ENCODE measurements around the gene HPS1. TPM values are rescaled to one million over a fixed set of nuclear protein-coding genes. Genes with fewer than 3 reads are reported as not detected.

HPS1 gene
- total and polyA plus RNA-seq, 2 experiments from 2014 or later = 21.4 to 51.2 TPM

GRCh38 chr10:98370831-98371820, 75.6 kb downstream of the HPS1 start:
- TF ChIP-seq NANOG (IDR thresholded peaks at IDR 0.05; ENCODE audit: borderline replicate concordance) (no peak), ZNF331 (CRISPR knock-in tag; IDR thresholded peaks at IDR 0.05; ENCODE audit: low read depth) (no peak), ETS1 (IDR thresholded peaks at IDR 0.05) (no peak), EZH2 (IDR thresholded peaks at IDR 0.05; ENCODE audit: low read depth, unreplicated experiment) (no peak), EZH2phosphoT487 (IDR thresholded peaks at IDR 0.05; ENCODE audit: unreplicated experiment) (no peak), CREB1 (CRISPR knock-in tag; IDR thresholded peaks at IDR 0.05; ENCODE audit: low read depth) (no peak), ZNF114 (CRISPR knock-in tag; IDR thresholded peaks at IDR 0.05) (no peak), POLR2AphosphoS5 (IDR thresholded peaks at IDR 0.05; ENCODE audit: low read depth) (no peak), JUNB (IDR thresholded peaks at IDR 0.05; ENCODE audit: unreplicated experiment) (no peak), STAT1 (IDR thresholded peaks at IDR 0.05; ENCODE audit: unreplicated experiment) (no peak)
- TF ChIP-seq, protein P1, sequence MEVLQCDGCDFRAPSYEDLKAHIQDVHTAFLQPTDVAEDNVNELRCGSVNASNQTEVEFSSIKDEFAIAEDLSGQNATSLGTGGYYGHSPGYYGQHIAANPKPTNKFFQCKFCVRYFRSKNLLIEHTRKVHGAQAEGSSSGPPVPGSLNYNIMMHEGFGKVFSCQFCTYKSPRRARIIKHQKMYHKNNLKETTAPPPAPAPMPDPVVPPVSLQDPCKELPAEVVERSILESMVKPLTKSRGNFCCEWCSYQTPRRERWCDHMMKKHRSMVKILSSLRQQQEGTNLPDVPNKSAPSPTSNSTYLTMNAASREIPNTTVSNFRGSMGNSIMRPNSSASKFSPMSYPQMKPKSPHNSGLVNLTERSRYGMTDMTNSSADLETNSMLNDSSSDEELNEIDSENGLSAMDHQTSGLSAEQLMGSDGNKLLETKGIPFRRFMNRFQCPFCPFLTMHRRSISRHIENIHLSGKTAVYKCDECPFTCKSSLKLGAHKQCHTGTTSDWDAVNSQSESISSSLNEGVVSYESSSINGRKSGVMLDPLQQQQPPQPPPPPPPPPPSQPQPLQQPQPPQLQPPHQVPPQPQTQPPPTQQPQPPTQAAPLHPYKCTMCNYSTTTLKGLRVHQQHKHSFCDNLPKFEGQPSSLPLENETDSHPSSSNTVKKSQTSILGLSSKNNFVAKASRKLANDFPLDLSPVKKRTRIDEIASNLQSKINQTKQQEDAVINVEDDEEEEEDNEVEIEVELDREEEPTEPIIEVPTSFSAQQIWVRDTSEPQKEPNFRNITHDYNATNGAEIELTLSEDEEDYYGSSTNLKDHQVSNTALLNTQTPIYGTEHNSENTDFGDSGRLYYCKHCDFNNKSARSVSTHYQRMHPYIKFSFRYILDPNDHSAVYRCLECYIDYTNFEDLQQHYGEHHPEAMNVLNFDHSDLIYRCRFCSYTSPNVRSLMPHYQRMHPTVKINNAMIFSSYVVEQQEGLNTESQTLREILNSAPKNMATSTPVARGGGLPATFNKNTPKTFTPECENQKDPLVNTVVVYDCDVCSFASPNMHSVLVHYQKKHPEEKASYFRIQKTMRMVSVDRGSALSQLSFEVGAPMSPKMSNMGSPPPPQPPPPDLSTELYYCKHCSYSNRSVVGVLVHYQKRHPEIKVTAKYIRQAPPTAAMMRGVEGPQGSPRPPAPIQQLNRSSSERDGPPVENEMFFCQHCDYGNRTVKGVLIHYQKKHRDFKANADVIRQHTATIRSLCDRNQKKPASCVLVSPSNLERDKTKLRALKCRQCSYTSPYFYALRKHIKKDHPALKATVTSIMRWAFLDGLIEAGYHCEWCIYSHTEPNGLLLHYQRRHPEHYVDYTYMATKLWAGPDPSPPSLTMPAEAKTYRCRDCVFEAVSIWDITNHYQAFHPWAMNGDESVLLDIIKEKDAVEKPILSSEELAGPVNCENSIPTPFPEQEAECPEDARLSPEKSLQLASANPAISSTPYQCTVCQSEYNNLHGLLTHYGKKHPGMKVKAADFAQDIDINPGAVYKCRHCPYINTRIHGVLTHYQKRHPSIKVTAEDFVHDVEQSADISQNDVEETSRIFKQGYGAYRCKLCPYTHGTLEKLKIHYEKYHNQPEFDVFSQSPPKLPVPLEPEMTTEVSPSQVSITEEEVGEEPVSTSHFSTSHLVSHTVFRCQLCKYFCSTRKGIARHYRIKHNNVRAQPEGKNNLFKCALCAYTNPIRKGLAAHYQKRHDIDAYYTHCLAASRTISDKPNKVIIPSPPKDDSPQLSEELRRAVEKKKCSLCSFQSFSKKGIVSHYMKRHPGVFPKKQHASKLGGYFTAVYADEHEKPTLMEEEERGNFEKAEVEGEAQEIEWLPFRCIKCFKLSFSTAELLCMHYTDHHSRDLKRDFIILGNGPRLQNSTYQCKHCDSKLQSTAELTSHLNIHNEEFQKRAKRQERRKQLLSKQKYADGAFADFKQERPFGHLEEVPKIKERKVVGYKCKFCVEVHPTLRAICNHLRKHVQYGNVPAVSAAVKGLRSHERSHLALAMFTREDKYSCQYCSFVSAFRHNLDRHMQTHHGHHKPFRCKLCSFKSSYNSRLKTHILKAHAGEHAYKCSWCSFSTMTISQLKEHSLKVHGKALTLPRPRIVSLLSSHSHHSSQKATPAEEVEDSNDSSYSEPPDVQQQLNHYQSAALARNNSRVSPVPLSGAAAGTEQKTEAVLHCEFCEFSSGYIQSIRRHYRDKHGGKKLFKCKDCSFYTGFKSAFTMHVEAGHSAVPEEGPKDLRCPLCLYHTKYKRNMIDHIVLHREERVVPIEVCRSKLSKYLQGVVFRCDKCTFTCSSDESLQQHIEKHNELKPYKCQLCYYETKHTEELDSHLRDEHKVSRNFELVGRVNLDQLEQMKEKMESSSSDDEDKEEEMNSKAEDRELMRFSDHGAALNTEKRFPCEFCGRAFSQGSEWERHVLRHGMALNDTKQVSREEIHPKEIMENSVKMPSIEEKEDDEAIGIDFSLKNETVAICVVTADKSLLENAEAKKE (CRISPR knock-in tag; IDR thresholded peaks at IDR 0.05) = no peak
- TF ChIP-seq, protein P2, sequence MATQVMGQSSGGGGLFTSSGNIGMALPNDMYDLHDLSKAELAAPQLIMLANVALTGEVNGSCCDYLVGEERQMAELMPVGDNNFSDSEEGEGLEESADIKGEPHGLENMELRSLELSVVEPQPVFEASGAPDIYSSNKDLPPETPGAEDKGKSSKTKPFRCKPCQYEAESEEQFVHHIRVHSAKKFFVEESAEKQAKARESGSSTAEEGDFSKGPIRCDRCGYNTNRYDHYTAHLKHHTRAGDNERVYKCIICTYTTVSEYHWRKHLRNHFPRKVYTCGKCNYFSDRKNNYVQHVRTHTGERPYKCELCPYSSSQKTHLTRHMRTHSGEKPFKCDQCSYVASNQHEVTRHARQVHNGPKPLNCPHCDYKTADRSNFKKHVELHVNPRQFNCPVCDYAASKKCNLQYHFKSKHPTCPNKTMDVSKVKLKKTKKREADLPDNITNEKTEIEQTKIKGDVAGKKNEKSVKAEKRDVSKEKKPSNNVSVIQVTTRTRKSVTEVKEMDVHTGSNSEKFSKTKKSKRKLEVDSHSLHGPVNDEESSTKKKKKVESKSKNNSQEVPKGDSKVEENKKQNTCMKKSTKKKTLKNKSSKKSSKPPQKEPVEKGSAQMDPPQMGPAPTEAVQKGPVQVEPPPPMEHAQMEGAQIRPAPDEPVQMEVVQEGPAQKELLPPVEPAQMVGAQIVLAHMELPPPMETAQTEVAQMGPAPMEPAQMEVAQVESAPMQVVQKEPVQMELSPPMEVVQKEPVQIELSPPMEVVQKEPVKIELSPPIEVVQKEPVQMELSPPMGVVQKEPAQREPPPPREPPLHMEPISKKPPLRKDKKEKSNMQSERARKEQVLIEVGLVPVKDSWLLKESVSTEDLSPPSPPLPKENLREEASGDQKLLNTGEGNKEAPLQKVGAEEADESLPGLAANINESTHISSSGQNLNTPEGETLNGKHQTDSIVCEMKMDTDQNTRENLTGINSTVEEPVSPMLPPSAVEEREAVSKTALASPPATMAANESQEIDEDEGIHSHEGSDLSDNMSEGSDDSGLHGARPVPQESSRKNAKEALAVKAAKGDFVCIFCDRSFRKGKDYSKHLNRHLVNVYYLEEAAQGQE (IDR thresholded peaks at IDR 0.05; ENCODE audit: unreplicated experiment) = no peak
- TF ChIP-seq, protein P3, sequence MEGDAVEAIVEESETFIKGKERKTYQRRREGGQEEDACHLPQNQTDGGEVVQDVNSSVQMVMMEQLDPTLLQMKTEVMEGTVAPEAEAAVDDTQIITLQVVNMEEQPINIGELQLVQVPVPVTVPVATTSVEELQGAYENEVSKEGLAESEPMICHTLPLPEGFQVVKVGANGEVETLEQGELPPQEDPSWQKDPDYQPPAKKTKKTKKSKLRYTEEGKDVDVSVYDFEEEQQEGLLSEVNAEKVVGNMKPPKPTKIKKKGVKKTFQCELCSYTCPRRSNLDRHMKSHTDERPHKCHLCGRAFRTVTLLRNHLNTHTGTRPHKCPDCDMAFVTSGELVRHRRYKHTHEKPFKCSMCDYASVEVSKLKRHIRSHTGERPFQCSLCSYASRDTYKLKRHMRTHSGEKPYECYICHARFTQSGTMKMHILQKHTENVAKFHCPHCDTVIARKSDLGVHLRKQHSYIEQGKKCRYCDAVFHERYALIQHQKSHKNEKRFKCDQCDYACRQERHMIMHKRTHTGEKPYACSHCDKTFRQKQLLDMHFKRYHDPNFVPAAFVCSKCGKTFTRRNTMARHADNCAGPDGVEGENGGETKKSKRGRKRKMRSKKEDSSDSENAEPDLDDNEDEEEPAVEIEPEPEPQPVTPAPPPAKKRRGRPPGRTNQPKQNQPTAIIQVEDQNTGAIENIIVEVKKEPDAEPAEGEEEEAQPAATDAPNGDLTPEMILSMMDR (conservative IDR thresholded peaks at IDR 0.05; ENCODE audit: low read depth in 2 of 2) = no peak
- H3K4me2 ChIP-seq = no peak overlapping the region
- Mint-ChIP-seq H3K4me1 (peaks cover 42% of the 10 kb centered on the region), H3K27ac (no peak overlapping the region), H3K36me3 (ENCODE audit: low read depth) (no peaks in the 10 kb centered on the region; the same call in 2 of the 3 replicates), H3K27me3 (ENCODE audit: insufficient read depth, low read depth, poor library complexity) (peaks cover 2% of the 10 kb centered on the region), H3K9me3 (no peaks in the 10 kb centered on the region), H3K4me3 (no peak overlapping the region)
- no peaks in the 10 kb centered on the region for H3F3A ChIP-seq (replicated peaks; ENCODE audit: low read depth)
- ATAC-seq (no peak), DNase-seq (ENCODE audit: low spot score) (no peak)
- H3K4me3 ChIP-seq = no peak overlapping the region
- H2AFZ ChIP-seq = no peak overlapping the region
- H3K4me1 ChIP-seq (ENCODE audit: insufficient read depth) = peaks cover 18% of the 10 kb centered on the region
- H3K79me2 ChIP-seq (replicated peaks; ENCODE audit: insufficient read depth) = no peaks in the 10 kb centered on the region
- H3K36me3 ChIP-seq (ENCODE audit: insufficient read depth) = no peaks in the 10 kb centered on the region
- no peaks in the 10 kb centered on the region for H3K9me2 ChIP-seq (ENCODE audit: insufficient read depth)
- no peaks in the 10 kb centered on the region for H3K27me3 ChIP-seq (ENCODE audit: insufficient read depth)
- H3K27ac ChIP-seq (ENCODE audit: low read depth) = no peak overlapping the region
- H4K20me1 ChIP-seq (replicated peaks; ENCODE audit: insufficient read depth) = no peaks in the 10 kb centered on the region
